CD1c-positive myeloid dendritic cell (primary cell): Measurements from ENCODE around the gene RTN4RL1.

ENCODE experiments used
- DNase-seq: peaks from one replicate; pipeline ENCODE4 v3.0.0-alpha.2; 2016; ENCODE audit errors: extremely low spot score

The RTN4RL1 gene

GRCh38 chr17:1948517-1948825 is 76.7 kb downstream of the RTN4RL1 start:
- no peak for DNase-seq

- DNase-seq: no peak
Measured at GRCh38 chr17:1947743-1948516, 77.2 kb downstream of the RTN4RL1 start.

GRCh38 chr17:1947229-1947742 is 77.8 kb downstream of the RTN4RL1 start:
- DNase-seq: no peak

- no peak for DNase-seq
Measured at GRCh38 chr17:1946021-1946932, 78.9 kb downstream of the RTN4RL1 start.

- DNase-seq: no peak
Measured at GRCh38 chr17:1945621-1946020, 79.5 kb downstream of the RTN4RL1 start.

- DNase-seq: no peak
Measured at GRCh38 chr17:1943436-1943831, 81.7 kb downstream of the RTN4RL1 start.

- DNase-seq: no peak
Measured at GRCh38 chr17:1942666-1943435, 82.3 kb downstream of the RTN4RL1 start.

- no peak for DNase-seq
Measured at GRCh38 chr17:1942066-1942365, 83.1 kb downstream of the RTN4RL1 start.

GRCh38 chr17:1941272-1942065 is 83.7 kb downstream of the RTN4RL1 start:
- DNase-seq: no peak

- DNase-seq: no peak
Measured at GRCh38 chr17:1940810-1941185, 84.3 kb downstream of the RTN4RL1 start.

- no peak for DNase-seq
Measured at GRCh38 chr17:1939981-1940809, 84.9 kb downstream of the RTN4RL1 start.

GRCh38 chr17:1937461-1937860 is 87.7 kb downstream of the RTN4RL1 start:
- DNase-seq: no peak

GRCh38 chr17:1936766-1937165 is 88.4 kb downstream of the RTN4RL1 start:
- no peak for DNase-seq

GRCh38 chr17:1934901-1935300 is 90.2 kb downstream of the RTN4RL1 start:
- DNase-seq: no peak

- DNase-seq: no peak
Measured at GRCh38 chr17:1933875-1934715, 91.0 kb downstream of the RTN4RL1 start.

GRCh38 chr17:1931844-1932579 is 93.1 kb downstream of the RTN4RL1 start:
- no peak for DNase-seq

- no peak for DNase-seq
Measured at GRCh38 chr17:1930337-1930645, 94.8 kb downstream of the RTN4RL1 start.

- DNase-seq: no peak
Measured at GRCh38 chr17:1928976-1929375, 96.2 kb downstream of the RTN4RL1 start.

GRCh38 chr17:1920948-1921351 is 104.2 kb downstream of the RTN4RL1 start:
- DNase-seq: no peak
